Measurements from ENCODE around the gene SPACA6.

Gene SPACA6

DNA sequence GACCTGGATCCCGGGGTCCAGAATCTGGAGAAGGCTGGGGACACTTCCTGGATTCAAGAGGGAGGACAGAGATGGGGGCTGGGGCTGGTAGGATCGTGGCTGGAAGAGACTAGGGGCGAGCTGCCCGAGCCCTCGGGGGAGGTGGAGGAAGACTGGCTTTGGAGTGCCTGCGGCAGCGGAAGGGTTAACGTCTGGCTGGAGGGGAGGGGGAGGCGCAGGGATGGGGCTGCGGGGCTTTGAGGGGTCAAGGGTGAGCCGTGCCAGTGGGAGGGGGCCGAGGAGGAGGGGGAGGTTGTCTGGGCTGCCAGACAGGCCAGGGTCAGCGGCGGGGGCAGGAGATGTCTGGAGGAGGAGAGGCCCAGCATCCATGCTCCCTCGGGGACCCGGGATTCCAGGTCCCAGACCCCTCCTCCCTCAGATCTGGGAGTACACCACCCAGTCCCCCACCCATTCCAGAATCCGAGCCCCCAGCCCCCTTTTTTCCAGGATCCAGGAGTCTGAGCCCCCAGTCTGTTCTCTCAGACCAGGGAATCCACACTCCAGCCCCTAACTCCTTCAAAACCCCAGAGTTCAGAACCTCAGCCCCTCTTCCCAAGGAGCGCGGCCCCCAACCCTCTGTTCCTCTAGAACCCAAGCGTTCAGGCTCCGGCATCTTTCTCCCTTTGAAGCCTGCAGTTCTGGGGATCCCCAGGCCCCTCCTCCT is 3.2 kb upstream of the SPACA6 start:
- peak in 1 of 2 experiments; percentile 15 for DNase-seq

GRCh38 chr19:51690454-51691073 is 2.6 kb upstream of the SPACA6 start:
- DNase-seq: peak in 1 of 2 experiments; percentile 64

DNA sequence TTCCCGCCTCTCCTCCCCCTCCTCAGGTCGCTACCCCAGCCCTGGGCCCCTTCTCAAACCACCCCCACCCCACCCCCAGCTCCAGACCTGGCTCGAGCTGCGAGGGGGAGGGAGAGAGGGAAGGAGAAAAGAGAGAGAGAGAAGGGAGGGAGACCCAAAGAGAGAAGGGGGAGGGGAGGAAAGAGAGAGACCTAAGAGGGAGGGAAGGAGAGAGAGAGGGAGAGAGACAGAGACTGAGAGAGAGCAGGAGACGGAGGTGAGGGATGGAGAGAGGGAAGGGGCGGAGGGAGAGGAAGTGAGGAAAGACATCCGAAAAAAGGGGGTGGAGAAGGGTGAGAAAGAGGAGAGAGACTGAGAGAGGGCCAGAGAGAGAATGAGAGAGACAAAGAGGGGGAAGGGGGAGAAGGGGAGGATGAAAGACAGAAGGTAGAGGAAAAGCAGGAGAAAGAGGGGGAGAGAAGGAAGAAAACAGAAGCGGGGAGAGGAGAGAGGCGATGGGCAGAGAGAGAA is 2.0 kb upstream of the SPACA6 start:
- no peak for DNase-seq

GRCh38 chr19:51691584-51692428 is 1.3 kb upstream of the SPACA6 start:
- DNase-seq: no peak

DNA sequence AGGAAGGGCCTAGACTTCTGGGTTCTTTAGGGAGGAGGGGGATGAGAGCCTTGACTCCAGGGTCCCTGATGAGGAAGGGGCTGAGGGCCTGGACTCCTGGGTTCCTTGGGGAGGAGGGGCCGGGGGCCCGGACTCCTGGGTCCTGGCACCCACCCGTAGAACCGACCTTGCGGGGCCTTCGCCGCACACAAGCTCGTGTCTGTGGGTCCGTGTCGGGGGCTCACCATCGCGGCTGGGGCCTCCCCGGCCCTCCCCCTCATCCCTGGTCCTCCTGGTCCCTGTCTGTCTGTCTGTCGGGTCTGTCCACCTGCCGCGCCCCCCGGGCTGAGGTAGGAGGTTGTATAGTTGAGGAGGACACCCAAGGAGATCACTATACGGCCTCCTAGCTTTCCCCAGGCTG is 662 bp upstream of the SPACA6 start:
- DNase-seq: no peak

- no peak for DNase-seq
Observed at GRCh38 chr19:51693819-51694218, 689 bp downstream of the SPACA6 start.

GRCh38 chr19:51694318-51695085 is 1.4 kb downstream of the SPACA6 start:
- DNase-seq: no peak

DNA sequence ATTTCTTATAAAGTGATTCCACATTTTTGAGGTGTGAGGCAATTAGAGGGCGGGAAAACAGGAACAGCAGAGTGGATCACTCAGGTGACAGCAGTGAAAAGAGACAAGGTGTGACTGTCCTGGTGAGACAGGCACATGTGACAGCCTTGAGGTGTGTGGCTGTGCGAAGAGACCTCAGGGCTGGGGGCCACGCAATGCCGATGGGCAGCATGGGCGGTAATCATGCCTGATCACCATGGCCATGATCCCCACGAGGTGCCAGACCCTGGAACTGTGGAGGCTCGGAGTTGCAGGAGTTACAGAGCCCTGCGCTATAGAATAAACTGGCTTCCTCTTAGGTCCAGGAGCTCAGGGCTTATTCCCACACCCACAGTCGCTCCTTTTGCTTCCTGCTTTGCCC is 2.0 kb downstream of the SPACA6 start:
- DNase-seq: no peak

DNA sequence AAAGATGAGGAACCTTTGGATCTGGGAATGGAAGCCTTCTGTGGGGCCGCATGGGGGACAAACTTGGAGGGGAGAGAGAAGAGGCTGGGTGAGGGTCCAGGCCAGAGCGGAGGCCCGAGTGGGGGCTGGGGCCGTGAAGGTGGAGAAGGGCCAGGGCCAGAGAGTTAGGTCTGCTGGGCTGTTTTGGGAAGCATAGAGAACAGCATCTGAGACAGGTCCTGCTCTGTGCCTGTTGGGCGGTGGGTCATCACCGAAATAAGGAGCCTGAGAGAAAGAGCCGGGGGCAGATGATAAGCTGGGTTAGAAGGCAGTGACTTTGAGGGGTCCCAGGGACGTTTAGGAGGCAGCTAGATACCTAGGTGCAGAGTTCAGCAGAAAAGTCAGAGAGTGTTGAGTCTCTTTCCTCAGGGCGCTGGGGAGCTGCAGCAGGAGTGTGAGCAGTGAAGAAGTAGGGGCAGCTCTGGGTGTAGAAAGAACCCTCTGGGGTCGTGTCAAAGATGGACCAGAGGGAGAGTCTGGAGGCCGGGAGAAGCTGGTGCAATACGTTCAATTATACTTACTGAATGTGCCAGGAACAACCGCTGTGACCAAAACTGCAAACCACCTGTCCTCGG is 2.7 kb downstream of the SPACA6 start:
- no peak for DNase-seq

GRCh38 chr19:51696606-51697005 is 3.5 kb downstream of the SPACA6 start:
- no peak for DNase-seq

- DNase-seq: no peak
Observed at GRCh38 chr19:51697169-51697776, 4.1 kb downstream of the SPACA6 start.

- no peak for DNase-seq
Observed at GRCh38 chr19:51698296-51698695, 5.2 kb downstream of the SPACA6 start.

GRCh38 chr19:51699170-51699569 is 6.0 kb downstream of the SPACA6 start:
- DNase-seq: no peak

DNA sequence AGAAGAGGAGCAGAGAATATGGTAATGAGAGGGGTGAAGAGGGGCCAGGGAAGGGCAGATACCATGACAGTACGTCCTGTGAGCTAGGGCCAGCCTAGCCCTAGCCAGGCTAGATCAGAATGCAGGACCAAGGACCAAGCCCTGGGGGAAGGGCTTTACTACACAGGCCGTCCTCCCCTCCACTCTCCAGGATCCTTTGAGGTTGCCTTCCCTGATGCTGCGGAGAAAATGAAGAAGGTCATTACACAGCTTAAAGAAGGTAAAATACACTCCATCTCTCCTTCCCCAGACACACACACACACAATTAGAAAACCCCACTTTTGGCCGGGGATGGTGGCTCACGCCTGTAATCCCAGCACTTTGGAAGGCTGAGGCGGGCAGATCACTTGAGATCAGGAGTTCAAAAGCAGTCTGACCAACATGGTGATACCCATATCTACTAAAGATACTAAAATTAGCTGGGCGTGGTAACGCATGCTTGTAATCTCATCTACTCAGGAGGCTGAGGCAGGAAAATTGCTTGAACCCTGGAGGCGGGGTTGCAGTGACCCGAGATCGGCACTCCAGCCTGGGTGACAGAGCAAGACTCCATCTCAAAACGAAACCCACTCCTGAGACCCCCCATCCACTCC is 8.5 kb downstream of the SPACA6 start:
- no peak for DNase-seq

GRCh38 chr19:51702103-51702824 is 9.1 kb downstream of the SPACA6 start:
- peak in 1 of 2 experiments; percentile 3 for DNase-seq

DNA sequence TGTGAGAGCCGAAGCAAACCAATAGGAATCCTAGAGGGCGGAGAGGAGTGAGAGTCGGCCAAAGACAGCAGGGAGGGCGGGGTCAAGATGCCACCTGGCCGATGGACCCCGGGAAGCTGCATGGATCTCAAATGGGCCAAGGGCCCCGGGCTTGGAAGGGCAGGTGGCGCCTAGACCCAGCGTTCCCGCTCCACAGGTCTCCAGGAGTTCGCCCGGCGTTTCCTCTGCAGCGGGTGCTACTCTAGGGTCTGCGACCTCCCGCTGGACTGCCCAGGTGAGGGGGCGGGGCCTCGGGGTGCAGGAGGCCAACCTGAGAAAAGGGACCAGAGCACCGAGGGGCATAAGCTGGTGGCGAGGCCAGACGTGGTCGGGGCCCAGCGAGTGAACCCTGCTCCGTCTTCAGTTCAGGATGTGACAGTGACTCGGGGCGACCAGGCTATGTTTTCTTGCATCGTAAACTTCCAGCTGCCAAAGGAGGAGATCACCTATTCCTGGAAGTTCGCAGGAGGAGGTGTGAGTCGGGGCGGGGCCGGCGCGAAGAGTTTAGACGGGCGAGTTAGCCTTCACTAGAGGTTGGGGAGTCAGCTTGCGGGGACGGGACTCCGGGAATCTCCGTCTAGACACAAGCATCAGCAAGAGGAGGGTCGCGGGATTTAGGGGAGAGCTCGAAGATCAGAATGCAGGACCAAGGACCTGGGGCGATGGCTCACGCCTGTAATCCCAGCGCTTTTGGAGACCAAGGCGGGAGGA is 9.9 kb downstream of the SPACA6 start:
- DNase-seq: no peak

DNA sequence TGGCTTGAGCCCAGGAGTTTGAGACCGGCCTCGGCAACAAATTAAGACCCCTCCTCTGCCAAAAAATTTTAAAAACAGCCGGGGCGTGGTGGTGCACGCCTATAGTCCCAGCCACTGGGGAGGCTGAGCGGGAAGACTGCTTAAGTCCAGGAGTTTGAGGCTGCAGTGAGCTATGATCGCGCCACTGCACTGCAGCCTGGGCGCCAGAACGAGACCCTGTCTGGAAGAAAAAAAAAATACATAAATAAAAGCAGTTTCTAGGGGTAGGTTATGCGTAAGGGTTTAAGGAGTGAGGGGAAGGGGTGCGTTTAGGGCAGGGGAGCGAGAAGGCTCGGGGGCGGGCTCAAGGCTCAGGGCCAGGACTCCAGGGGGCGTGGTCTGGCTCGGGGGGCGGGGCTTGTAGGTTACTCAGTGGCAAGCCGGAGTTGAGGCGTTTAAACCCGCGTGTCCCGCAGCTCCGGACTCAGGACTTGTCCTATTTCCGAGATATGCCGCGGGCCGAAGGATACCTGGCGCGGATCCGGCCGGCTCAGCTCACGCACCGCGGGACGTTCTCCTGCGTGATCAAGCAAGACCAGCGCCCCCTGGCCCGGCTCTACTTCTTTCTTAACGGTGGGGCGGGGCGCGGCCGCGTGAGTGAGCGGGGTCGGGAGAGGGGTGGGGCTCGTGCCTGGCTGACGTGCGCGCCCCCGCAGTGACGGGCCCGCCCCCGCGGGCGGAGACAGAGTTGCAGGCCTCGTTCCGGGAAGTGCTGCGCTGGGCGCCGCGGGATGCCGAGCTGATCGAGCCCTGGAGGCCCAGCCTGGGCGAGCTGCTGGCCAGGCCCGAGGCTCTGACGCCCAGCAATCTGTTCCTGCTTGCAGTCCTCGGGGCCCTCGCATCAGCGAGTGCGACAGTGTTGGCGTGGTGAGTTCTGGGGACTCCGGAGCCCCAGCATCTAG is 10.7 kb downstream of the SPACA6 start:
- peak; percentile 83 to 90 for DNase-seq

GRCh38 chr19:51704626-51705025 is 11.5 kb downstream of the SPACA6 start:
- DNase-seq: no peak

DNA sequence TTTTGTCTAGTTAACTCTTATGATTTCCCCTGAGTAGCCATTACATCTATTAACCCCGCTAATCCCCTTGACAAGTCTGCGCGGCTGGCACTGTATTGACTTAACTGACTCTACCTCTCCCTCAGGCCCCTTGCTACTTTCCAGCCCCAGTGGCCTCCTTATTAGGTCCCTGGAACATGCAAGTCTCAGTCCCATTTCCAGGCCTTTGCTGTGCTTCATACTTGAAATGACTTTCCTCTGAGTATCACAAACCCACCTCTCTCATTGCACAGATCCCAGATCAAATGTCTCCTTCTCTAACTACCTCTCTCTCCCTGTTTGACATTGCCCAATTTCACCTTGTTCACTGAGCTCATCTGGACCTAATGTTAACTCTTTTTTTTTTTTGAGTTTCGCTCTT is 13.2 kb downstream of the SPACA6 start:
- no peak for DNase-seq
